WI38 (cell line): ENCODE results near the gene ZNF14.

ENCODE experiments used
- H3K4me3 ChIP-seq: 2 replicates; pipeline ENCODE4 v1.5.1; 2011; ENCODE audit warnings: low read depth, mild to moderate bottlenecking, control low read depth, low read length
- TF ChIP-seq, protein P1 (sequence below): IDR thresholded peaks from 2 replicates; pipeline ENCODE4 v1.5.1; 2012; ENCODE audit warnings: low read depth, mild to moderate bottlenecking, control low read depth, low read length

Gene ZNF14

DNA sequence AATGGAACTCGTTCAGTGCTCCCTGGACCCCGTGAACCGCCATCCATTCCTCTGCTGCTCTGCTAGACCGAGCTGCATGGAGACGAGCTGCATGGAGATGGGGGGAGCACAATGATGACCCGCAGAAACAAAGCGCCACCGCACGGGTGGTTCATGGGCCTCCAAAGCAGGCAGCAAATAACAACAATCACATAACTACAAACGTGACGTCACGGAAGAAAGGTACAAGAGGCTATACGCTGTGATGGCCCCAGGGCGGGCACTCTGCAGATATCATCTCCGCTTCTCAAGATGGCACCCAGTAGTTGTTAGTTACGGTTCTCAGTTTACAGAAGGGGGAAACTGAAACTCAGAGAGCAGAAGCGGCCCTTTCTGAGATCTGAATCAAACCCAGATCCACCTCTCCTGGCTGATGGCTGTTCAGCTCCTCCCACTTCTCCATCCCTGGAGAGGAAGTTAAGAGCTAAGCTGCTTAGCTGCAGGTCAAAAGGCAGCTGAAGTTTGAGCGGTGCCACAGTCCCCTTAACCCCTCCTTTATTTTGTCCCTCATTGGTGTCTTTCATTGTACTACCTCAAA, 71.1 kb downstream of the ZNF14 start:
- no peak overlapping the region for H3K4me3 ChIP-seq
- TF ChIP-seq, protein P1, sequence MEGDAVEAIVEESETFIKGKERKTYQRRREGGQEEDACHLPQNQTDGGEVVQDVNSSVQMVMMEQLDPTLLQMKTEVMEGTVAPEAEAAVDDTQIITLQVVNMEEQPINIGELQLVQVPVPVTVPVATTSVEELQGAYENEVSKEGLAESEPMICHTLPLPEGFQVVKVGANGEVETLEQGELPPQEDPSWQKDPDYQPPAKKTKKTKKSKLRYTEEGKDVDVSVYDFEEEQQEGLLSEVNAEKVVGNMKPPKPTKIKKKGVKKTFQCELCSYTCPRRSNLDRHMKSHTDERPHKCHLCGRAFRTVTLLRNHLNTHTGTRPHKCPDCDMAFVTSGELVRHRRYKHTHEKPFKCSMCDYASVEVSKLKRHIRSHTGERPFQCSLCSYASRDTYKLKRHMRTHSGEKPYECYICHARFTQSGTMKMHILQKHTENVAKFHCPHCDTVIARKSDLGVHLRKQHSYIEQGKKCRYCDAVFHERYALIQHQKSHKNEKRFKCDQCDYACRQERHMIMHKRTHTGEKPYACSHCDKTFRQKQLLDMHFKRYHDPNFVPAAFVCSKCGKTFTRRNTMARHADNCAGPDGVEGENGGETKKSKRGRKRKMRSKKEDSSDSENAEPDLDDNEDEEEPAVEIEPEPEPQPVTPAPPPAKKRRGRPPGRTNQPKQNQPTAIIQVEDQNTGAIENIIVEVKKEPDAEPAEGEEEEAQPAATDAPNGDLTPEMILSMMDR: no peak

DNA sequence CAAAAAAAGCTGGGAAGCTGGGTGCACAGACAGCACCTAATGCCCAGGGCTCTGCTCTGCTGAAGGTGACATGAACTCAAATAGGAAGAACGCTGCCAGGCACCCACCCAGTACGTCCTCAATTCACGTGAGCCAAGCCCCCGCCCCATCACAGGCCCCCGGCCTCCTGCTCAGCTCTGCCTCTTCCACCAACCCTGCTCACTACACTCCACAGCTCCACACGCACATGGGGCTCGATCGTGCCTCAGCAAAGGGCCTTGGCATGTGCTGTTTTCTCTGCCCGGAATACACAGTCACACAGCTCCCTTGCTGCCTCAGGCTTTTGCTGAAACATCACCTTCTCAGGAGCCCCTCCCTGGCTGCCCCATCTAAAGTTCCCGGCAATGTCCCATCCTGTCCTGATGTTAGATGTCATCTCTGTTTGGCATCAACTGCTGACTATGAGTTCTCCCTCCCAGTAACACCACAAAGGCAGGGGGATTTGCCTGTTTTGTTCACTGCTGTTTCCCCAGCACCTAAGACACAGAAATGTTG, 71.7 kb downstream of the ZNF14 start:
- no peak overlapping the region for H3K4me3 ChIP-seq
- TF ChIP-seq, protein P1: no peak
